ENCODE results near the gene RHOF.
"Not testable (repeated sequence)": the region's sequence is repeated elsewhere in the genome, so short reads cannot be mapped to it uniquely, and the experiment has no call there.

Gene RHOF

GRCh38 chr12:121790785-121791184 is 2.7 kb downstream of the RHOF start:
- DNase-seq, result not testable (repeated sequence)

GRCh38 chr12:121789800-121790728 is 3.4 kb downstream of the RHOF start:
- no peak for DNase-seq

GRCh38 chr12:121789233-121789781 is 4.2 kb downstream of the RHOF start:
- DNase-seq, result no peak

GRCh38 chr12:121788176-121788818 is 5.2 kb downstream of the RHOF start:
- no peak for DNase-seq

GRCh38 chr12:121787063-121788025 is 6.1 kb downstream of the RHOF start:
- DNase-seq, result no peak

GRCh38 chr12:121786440-121786825 is 7.1 kb downstream of the RHOF start:
- no peak for DNase-seq

- no peak for DNase-seq
Observed at GRCh38 chr12:121784460-121784859, 9.0 kb downstream of the RHOF start.

GRCh38 chr12:121783766-121784165 is 9.7 kb downstream of the RHOF start:
- no peak for DNase-seq

GRCh38 chr12:121781998-121782979 is 11.2 kb downstream of the RHOF start:
- DNase-seq, result no peak

GRCh38 chr12:121781484-121781997 is 11.9 kb downstream of the RHOF start:
- no peak for DNase-seq

- no peak for DNase-seq
Observed at GRCh38 chr12:121780429-121780828, 13.1 kb downstream of the RHOF start.

- no peak for DNase-seq
Observed at GRCh38 chr12:121779422-121779895, 14.0 kb downstream of the RHOF start.

- no peak for DNase-seq
Observed at GRCh38 chr12:121778567-121779421, 14.7 kb downstream of the RHOF start.

- DNase-seq, result no peak
Observed at GRCh38 chr12:121776190-121777098, 17.0 kb downstream of the RHOF start.

GRCh38 chr12:121775501-121775900 is 18.0 kb downstream of the RHOF start:
- no peak for DNase-seq

- DNase-seq, result no peak
Observed at GRCh38 chr12:121774968-121775474, 18.5 kb downstream of the RHOF start.

- DNase-seq, result no peak
Observed at GRCh38 chr12:121773011-121773777, 20.3 kb downstream of the RHOF start.

Measured in cortex of kidney (tissue), 1 donor.